D341Med (cell line): Measurements from ENCODE around the gene TFF1.
A peak's percentile ranks its signal among the peaks of the same experiment; 100 is the strongest.

Experiments
- DNase-seq: peaks from one replicate; pipeline ENCODE4 v3.0.0; 2012; ENCODE audit warnings: low spot score

The TFF1 gene

GRCh38 chr21:42382915-42383314, 16.6 kb upstream of the TFF1 start:
- no peak for DNase-seq

GRCh38 chr21:42381347-42381984, 15.1 kb upstream of the TFF1 start:
- DNase-seq = peak; percentile 79

- DNase-seq = no peak
Measured at GRCh38 chr21:42379426-42380215, 13.3 kb upstream of the TFF1 start.

GRCh38 chr21:42378418-42378817, 12.1 kb upstream of the TFF1 start:
- no peak for DNase-seq

- DNase-seq = no peak
Measured at GRCh38 chr21:42377951-42378340, 11.6 kb upstream of the TFF1 start.

GRCh38 chr21:42377211-42377950, 11.0 kb upstream of the TFF1 start:
- DNase-seq = no peak

GRCh38 chr21:42376338-42376982, 10.1 kb upstream of the TFF1 start:
- no peak for DNase-seq

- no peak for DNase-seq
Measured at GRCh38 chr21:42375966-42376337, 9.6 kb upstream of the TFF1 start.

GRCh38 chr21:42375506-42375905, 9.2 kb upstream of the TFF1 start:
- DNase-seq = no peak

GRCh38 chr21:42374864-42375499, 8.6 kb upstream of the TFF1 start:
- DNase-seq = no peak

GRCh38 chr21:42374457-42374856, 8.1 kb upstream of the TFF1 start:
- DNase-seq = no peak

- no peak for DNase-seq
Measured at GRCh38 chr21:42373908-42374455, 7.6 kb upstream of the TFF1 start.

- DNase-seq = no peak
Measured at GRCh38 chr21:42373196-42373907, 7.0 kb upstream of the TFF1 start.

- DNase-seq = no peak
Measured at GRCh38 chr21:42370894-42371654, 4.7 kb upstream of the TFF1 start.

GRCh38 chr21:42369821-42370220, 3.5 kb upstream of the TFF1 start:
- no peak for DNase-seq

- DNase-seq = no peak
Measured at GRCh38 chr21:42367367-42368165, 1.2 kb upstream of the TFF1 start.

GRCh38 chr21:42365770-42366169, 565 bp downstream of the TFF1 start:
- no peak for DNase-seq

GRCh38 chr21:42364304-42364865, 1.9 kb downstream of the TFF1 start:
- no peak for DNase-seq

GRCh38 chr21:42363312-42363711, 3.0 kb downstream of the TFF1 start:
- DNase-seq = no peak
